BJ (cell line): ENCODE data around the gene C6orf118. TPM values are rescaled to one million over a fixed set of nuclear protein-coding genes. Genes with fewer than 3 reads are reported as not detected.

Experiments used
- CTCF ChIA-PET: fragments of 350-600 bp; formaldehyde crosslinking; extraction: SDS; loops from one replicate; lab custom pipeline; 2021; ENCODE audit warnings: antibody characterized with exemption, inconsistent platforms; lab: Yijun Ruan, JAX
- POLR2A ChIA-PET: fragments of 300-600 bp; sonication (Branson Sonifier 250); formaldehyde crosslinking; extraction: SDS; loops from one replicate; lab custom pipeline; 2021; ENCODE audit warnings: antibody characterized with exemption; lab: Charles Lee
- DNase-seq: peaks from one replicate; pipeline ENCODE4 v3.0.0-alpha.2; 2011; ENCODE audit warnings: low read depth
- H3K27me3 ChIP-seq: 2 replicates; pipeline ENCODE4 v1.6.0; 2011; ENCODE audit warnings: low read length; ENCODE audit not compliant: control insufficient read depth, insufficient read depth
- H3K36me3 ChIP-seq: 2 replicates; pipeline ENCODE4 v1.5.1; 2011; ENCODE audit warnings: low read length; ENCODE audit not compliant: control insufficient read depth, insufficient read depth
- H3K4me3 ChIP-seq: 2 replicates; pipeline ENCODE4 v1.5.1; 2011; ENCODE audit warnings: low read depth, mild to moderate bottlenecking, control low read depth, low read length
- polyA plus RNA-seq: library from polyadenylated mRNA; depleted of rRNA; stranded (reverse); fragments of >200 nt; gene quantifications from 2 replicates; pipeline ENCODE4 v1.2.3, GENCODE V29; 2011
- TF ChIP-seq, protein P1 (sequence below): IDR thresholded peaks from 2 replicates; pipeline ENCODE4 v1.5.1; 2011; ENCODE audit warnings: low read depth, mild to moderate bottlenecking, control low read depth, inconsistent platforms, low read length, moderate library complexity; ENCODE audit not compliant: insufficient read depth

Gene C6orf118
- polyA plus RNA-seq, 1 experiment: not detected

DNA sequence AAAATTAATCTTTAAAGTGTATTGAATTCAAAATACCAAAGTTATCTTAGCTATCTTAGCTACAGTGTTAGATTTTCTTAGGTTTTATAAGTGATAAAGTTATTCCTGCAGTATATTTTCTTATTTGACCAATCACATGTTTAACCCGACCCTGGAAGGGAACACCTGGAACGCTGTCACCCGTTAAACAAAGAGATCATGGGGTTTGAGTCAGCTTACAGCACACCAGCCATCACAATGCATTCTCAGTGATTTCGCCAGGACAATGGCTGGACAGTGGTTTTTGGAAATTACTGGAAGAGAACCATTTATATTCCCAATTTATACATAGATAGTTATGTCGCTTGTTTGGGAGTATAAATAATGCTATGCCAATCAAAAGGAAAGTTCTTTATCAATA lies 10.5 kb downstream of the C6orf118 start:
- Histone ChIP-seq H3K4me3 (no peak overlapping the region), H3K27me3 (no peaks in the 10 kb centered on the region), H3K36me3 (no peaks in the 10 kb centered on the region)
- DNase-seq: no peak
- TF ChIP-seq, protein P1, sequence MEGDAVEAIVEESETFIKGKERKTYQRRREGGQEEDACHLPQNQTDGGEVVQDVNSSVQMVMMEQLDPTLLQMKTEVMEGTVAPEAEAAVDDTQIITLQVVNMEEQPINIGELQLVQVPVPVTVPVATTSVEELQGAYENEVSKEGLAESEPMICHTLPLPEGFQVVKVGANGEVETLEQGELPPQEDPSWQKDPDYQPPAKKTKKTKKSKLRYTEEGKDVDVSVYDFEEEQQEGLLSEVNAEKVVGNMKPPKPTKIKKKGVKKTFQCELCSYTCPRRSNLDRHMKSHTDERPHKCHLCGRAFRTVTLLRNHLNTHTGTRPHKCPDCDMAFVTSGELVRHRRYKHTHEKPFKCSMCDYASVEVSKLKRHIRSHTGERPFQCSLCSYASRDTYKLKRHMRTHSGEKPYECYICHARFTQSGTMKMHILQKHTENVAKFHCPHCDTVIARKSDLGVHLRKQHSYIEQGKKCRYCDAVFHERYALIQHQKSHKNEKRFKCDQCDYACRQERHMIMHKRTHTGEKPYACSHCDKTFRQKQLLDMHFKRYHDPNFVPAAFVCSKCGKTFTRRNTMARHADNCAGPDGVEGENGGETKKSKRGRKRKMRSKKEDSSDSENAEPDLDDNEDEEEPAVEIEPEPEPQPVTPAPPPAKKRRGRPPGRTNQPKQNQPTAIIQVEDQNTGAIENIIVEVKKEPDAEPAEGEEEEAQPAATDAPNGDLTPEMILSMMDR: no peak
- CTCF ChIA-PET: no interaction called here
- POLR2A ChIA-PET: no interaction called here

DNA sequence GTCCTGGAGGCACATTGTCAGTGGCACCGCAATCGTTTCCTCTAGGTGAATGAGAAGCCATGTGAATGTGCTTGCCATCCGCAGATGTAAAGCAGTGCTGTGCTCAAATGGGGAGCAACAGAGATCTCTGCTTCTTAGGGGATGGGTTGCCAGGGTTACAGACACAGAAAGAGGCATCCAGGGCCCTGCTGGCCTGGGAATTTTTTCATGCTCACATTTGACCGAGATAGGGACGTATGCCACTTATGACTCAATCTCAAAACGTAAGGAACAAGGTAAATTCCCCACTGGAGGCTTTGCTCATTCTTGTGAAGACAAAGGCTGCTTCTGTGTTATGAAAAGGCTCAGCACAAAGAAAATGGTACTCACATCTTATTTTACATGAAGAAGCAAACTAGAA lies 11.0 kb downstream of the C6orf118 start:
- CTCF ChIA-PET: no interaction called here
- TF ChIP-seq, protein P1: no peak

DNA sequence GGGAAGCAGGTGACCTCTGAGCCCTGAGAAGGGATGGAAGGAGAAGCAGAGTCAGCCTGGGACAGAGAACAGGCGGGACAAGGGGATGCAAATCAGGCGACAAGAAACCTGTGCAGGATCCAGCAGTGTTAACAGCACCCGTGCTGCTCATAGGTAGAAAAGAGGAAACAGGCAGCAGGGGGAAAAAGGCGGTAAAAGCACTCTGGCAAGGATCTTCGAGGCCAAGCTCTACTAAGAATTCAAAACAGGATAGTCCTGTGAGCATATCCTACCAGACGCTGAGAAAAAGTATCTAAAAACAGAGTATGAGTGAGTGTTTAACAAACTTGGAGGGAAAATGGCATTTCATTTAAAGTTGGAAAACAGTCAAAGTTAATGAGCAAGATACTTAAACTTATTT lies 16.7 kb downstream of the C6orf118 start:
- Histone ChIP-seq H3K4me3 (no peak overlapping the region), H3K27me3 (no peaks in the 10 kb centered on the region), H3K36me3 (no peaks in the 10 kb centered on the region)
- DNase-seq: no peak
- ChIA-PET POLR2A (no interaction called here), CTCF (no interaction called here)
- TF ChIP-seq, protein P1: no peak

More for the DNA sequence above, 11.0 kb downstream of the C6orf118 start:
- Histone ChIP-seq H3K27me3 (no peaks in the 10 kb centered on the region), H3K36me3 (no peaks in the 10 kb centered on the region), H3K4me3 (no peak overlapping the region)
- no peak for DNase-seq
- POLR2A ChIA-PET: no interaction called here

DNA sequence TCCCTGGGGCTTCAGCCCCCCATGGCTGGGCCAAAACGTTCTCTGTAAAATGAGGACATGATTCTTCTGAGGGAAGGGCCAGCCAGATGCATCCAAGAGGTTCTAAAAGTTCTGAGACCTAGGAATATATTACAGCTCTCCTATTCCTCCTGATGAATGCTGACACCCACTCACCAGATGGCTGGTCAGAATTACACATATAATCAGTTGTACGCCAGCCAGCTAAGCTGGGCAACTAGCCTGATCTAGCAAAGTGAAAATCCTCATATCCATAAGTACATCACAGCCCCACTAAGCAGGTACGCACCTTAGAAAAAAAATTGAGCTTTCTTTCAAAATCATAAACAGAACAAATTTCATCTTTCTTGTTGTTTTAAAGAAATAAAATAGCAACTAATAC lies 34.8 kb downstream of the C6orf118 start:
- TF ChIP-seq, protein P1: no peak
- H3K4me3 ChIP-seq: no peak overlapping the region
- ChIA-PET CTCF (no interaction called here), POLR2A (no interaction called here)
- H3K36me3 ChIP-seq: no peaks in the 10 kb centered on the region
- no peak for DNase-seq
- H3K27me3 ChIP-seq: no peaks in the 10 kb centered on the region

DNA sequence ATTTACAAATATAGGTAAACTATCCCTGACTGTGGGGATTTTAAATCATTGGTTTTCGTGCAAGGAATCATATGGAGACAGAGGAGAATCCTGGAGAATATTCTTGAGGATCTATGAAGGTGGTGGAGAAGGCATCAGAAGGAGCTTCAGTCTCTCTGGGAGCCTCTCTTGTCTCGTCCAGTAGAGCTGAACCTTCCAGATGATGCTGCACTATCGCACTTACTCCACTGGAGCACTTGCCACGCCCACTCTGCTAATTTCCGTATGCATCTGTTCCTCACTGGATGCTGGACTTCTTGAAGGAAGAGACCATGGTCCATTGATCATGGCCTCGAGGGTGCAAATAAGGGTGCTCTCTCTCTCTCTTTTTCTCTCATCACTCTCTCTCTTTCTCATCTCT lies 36.8 kb downstream of the C6orf118 start:
- CTCF ChIA-PET: no interaction called here

More for the DNA sequence above, 36.8 kb downstream of the C6orf118 start:
- TF ChIP-seq, protein P1: no peak
- Histone ChIP-seq H3K27me3 (no peaks in the 10 kb centered on the region), H3K4me3 (no peak overlapping the region), H3K36me3 (no peaks in the 10 kb centered on the region)
- no peak for DNase-seq
- POLR2A ChIA-PET: no interaction called here
